CD4-positive, alpha-beta memory T cell (primary cell): ENCODE results near the gene MEPCE. TPM values are rescaled to one million over a fixed set of nuclear protein-coding genes. Genes with fewer than 3 reads are reported as not detected.
"Not testable (repeated sequence)": the region's sequence is repeated elsewhere in the genome, so short reads cannot be mapped to it uniquely, and the experiment has no call there.

Source experiments
- CTCF ChIA-PET: fragments of 350-600 bp; sonication (Branson Sonifier 250); formaldehyde crosslinking; loops from one replicate; lab custom pipeline; 2021; ENCODE audit warnings: inconsistent platforms; ENCODE audit not compliant: partially characterized antibody; lab: Charles Lee
- POLR2A ChIA-PET: fragments of 350-600 bp; sonication (Branson Sonifier 250); formaldehyde crosslinking; loops from one replicate; lab custom pipeline; 2021; ENCODE audit not compliant: partially characterized antibody; lab: Charles Lee
- DNase-seq, 5 donors: peaks; one replicate each; pipeline versions ENCODE4 v3.0.0 to v3.0.0-alpha.2; 2020 to 2022; ENCODE audit warnings: mixed read lengths in 1 of 5
- H3K27ac ChIP-seq: one replicate; pipeline ENCODE4 v1.7.0; 2013; ENCODE audit warnings: low read depth, low read length
- H3K27me3 ChIP-seq: 2 replicates; pipeline ENCODE4 v1.7.0; 2013; ENCODE audit warnings: mild to moderate bottlenecking, low read length, moderate library complexity; ENCODE audit not compliant: insufficient read depth
- H3K36me3 ChIP-seq: 2 replicates; pipeline ENCODE4 v1.7.0; 2013; ENCODE audit warnings: mild to moderate bottlenecking, low read length, moderate library complexity; ENCODE audit not compliant: insufficient read depth
- H3K4me1 ChIP-seq: 2 replicates; pipeline ENCODE4 v1.7.0; 2013; ENCODE audit warnings: mild to moderate bottlenecking, low read length, moderate library complexity; ENCODE audit not compliant: insufficient read depth
- H3K4me3 ChIP-seq, 2 donors: one replicate each; pipeline ENCODE4 v1.7.0; 2013; ENCODE audit warnings: low read length in 2 of 2, mild to moderate bottlenecking in 1 of 2
- H3K9me3 ChIP-seq, 2 donors: one replicate each; pipeline ENCODE4 v1.7.0; 2013; ENCODE audit warnings: low read length in 2 of 2, control low read depth in 1 of 2; ENCODE audit not compliant: control insufficient read depth in 1 of 2
- H3K27ac Mint-ChIP-seq, 7 donors: one replicate each; pipeline ENCODE4 v1.8.0; 2020 to 2021; ENCODE audit warnings: mixed read lengths in 7 of 7, mild to moderate bottlenecking in 6 of 7, inconsistent platforms in 3 of 7, moderate library complexity in 3 of 7
- H3K27me3 Mint-ChIP-seq, 2 donors: one replicate each; pipeline ENCODE4 v1.8.0; 2020 to 2021; ENCODE audit warnings: mixed read lengths in 2 of 2
- H3K36me3 Mint-ChIP-seq, 2 donors: one replicate each; pipeline ENCODE4 v1.8.0; 2020 to 2021; ENCODE audit warnings: mixed read lengths in 2 of 2, inconsistent platforms in 1 of 2, mild to moderate bottlenecking in 1 of 2
- H3K4me1 Mint-ChIP-seq, 4 donors: one replicate each; pipeline ENCODE4 v1.8.0; 2020 to 2021; ENCODE audit warnings: mixed read lengths in 4 of 4, mild to moderate bottlenecking in 1 of 4
- H3K4me3 Mint-ChIP-seq, 8 donors: one replicate each; pipeline ENCODE4 v1.8.0; 2020 to 2021; ENCODE audit warnings: mixed read lengths in 8 of 8, mild to moderate bottlenecking in 7 of 8, moderate library complexity in 6 of 8, inconsistent platforms in 3 of 8
- H3K9me3 Mint-ChIP-seq, 8 donors: one replicate each; pipeline ENCODE4 v1.8.0; 2020 to 2021; ENCODE audit warnings: mixed read lengths in 8 of 8, mild to moderate bottlenecking in 5 of 8, inconsistent platforms in 3 of 8, moderate library complexity in 1 of 8
- intact Hi-C: fragments of 100-400 bp; cut with micrococcal nuclease; formaldehyde crosslinking; loops from one replicate; pipeline ENCODE4 v1.15.1; 2023
- polyA plus RNA-seq, 2 donors: library from polyadenylated mRNA; unstranded; fragments of 300-500 nt; fragmentation: Illumina TruSeq; gene quantifications; one replicate each; pipeline ENCODE4 v1.2.3, GENCODE V29; 2021
- total RNA-seq, 2 experiments: library from RNA; stranded (reverse); gene quantifications; one replicate each; pipeline ENCODE4 v1.2.3, GENCODE V29; 2021

Gene MEPCE
- total and polyA plus RNA-seq, 4 experiments from 2014 or later = 7.9 to 58.8 (median 34.6) TPM

DNA sequence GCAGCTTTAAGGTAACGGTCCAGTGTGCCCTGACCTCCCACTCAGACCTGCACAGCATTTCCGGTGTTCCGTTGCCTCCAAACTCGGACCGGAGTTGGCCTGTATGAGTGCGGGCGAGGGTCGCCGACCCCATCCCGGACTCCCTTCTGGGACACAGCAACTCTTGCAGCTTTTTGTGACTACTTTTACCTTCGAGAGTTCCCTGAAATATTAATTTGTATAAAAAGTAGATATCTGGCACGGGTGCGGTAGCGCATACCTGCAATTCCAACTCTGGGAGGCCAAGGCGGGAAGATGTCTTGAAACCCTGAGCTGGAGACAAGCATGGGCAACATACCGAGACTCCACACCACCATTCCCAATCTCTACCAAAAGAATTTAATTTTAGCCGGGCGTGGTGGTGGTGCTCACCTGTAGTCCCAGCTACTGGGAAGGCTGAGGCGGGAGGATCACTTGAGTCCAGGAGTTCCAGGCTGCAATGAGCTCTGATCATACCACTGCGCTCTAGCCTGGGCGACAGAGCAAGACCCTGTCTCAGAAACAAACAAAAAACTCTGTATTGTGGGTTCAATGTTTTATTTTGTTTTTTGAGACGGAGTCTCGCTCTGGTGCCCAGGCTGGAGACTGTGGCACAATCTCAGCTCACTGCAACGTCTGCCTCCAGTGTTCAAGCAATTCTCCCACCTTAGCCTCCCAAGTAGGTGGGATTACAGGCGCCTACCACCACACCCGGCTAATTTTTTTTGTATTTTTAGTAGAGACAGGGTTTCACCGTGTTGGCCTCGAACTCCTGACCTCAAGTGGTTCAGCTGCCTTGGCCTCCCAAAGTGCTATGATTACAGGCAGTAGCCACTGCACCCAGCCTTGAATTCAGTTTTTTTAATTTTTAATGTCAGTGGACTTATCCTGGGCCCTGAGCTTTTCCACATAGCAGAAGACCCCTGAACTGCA is 7.8 kb downstream of the MEPCE start:
- Mint-ChIP-seq H3K4me3 (peak overlapping the region in 6 of 8 donors; percentile 3 to 96 (median 92)), H3K9me3 (peaks cover 0 to 1% (median 0%) of the 10 kb centered on the region in 8 donors), H3K27me3 (no peaks in the 10 kb centered on the region), H3K4me1 (peaks cover 16 to 37% (median 26%) of the 10 kb centered on the region in 4 donors), H3K27ac (peak overlapping the region in 4 of 7 donors; percentile 47 to 99 (median 97)), H3K36me3 (peaks cover 12 to 34% of the 10 kb centered on the region in 2 donors)
- Histone ChIP-seq H3K9me3 (no peaks in the 10 kb centered on the region), H3K27ac (no peak overlapping the region), H3K4me1 (peaks cover 32% of the 10 kb centered on the region), H3K27me3 (no peaks in the 10 kb centered on the region), H3K36me3 (peaks cover 20% of the 10 kb centered on the region), H3K4me3 (peak overlapping the region in 1 of 2 donors; percentile 95)
- CTCF ChIA-PET = interaction anchor here (0.7 to 1.2 kb wide), 8 partner anchors 13 to 268 kb away, joined by 3 to 5 read pairs (median 3); partner anchors contain the start of gene POP7
- POLR2A ChIA-PET = interaction anchor here (0.7 to 7.0 kb wide), 21 partner anchors 7 to 415 kb away, joined by 3 to 74 read pairs (median 7); partner anchors contain the start of genes FBXO24, GNB2, LRCH4 and MEPCE
- DNase-seq = no peak
- intact Hi-C loops = loop anchor here (2.0 kb wide), 1 partner anchor 13 kb away; no protein-coding TSS in a partner anchor

DNA sequence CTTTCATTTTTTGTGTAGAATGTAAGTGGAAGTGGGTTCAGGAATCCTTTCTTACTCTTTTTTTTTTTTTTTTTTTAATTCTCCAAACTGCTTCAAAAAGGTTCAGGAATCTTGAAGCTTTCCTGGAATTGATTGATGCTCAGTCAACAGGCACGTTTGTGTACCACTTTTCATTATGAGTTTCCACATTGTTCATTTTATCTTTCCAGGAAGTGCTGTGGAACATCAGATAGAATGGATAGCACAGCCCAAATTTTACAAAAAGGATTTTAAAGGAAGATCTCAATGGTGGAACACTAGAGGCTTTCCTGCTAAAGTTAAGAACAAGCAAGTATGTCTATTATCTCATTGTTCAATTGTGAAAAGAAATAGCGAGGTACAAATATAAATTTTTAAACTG is 8.5 kb downstream of the MEPCE start:
- ChIA-PET POLR2A (interaction anchor here (1.3 to 7.0 kb wide), 4 partner anchors 9 to 146 kb away, joined by 4 to 74 read pairs (median 34); partner anchors contain the start of genes FBXO24, LRCH4, MEPCE and ZCWPW1), CTCF (interaction anchor here (0.7 to 1.2 kb wide), 4 partner anchors 15 to 206 kb away, joined by 3 to 5 read pairs (median 3); no protein-coding TSS in a partner anchor)
- Mint-ChIP-seq H3K4me3 (peak overlapping the region in 2 of 8 donors; percentile 6 to 26), H3K27me3 (no peaks in the 10 kb centered on the region), H3K36me3 (peaks cover 12 to 27% of the 10 kb centered on the region in 2 donors), H3K4me1 (peaks cover 15 to 30% (median 22%) of the 10 kb centered on the region in 4 donors), H3K27ac (peak overlapping the region in 3 of 7 donors; percentile 48 to 82 (median 64)), H3K9me3 (peaks cover 0 to 1% (median 0%) of the 10 kb centered on the region in 8 donors)
- Histone ChIP-seq H3K27me3 (no peaks in the 10 kb centered on the region), H3K27ac (no peak overlapping the region), H3K9me3 (no peaks in the 10 kb centered on the region), H3K4me3 (no peak overlapping the region), H3K4me1 (peaks cover 27% of the 10 kb centered on the region), H3K36me3 (peaks cover 17% of the 10 kb centered on the region)
- DNase-seq = no peak
- intact Hi-C loops = no loop called here

DNA sequence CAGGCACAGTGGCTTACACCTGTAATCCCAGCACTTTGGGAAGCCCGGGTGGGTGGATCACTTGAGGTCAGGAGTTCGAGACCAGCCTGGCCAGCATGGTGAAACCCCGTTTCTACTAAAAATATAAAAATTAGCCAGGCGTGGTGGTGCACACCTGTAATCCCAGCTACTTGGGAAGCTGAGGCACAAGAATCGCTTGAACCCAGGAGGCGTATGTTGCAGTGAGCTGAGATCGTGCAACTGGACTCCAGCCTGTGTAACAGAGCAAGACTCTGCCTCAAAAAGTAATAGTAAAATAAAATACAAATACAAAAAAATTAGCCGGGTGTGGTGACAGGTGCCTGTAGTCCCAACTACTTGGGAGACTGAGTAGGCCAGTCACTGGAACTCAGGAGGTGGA is 9.1 kb downstream of the MEPCE start:
- H3K27ac ChIP-seq, intact Hi-C loops, H3K4me3 Mint-ChIP-seq, CTCF ChIA-PET, H3K4me3 ChIP-seq, H3K27me3 ChIP-seq, H3K27ac Mint-ChIP-seq, H3K27me3 Mint-ChIP-seq, H3K9me3 Mint-ChIP-seq, DNase-seq, H3K9me3 ChIP-seq: not testable (repeated sequence)
- peaks cover 12 to 28% (median 18%) of the 10 kb centered on the region in 4 donors for H3K4me1 Mint-ChIP-seq
- peaks cover 23% of the 10 kb centered on the region for H3K4me1 ChIP-seq
- peaks cover 13% of the 10 kb centered on the region for H3K36me3 ChIP-seq
- H3K36me3 Mint-ChIP-seq = peaks cover 10 to 21% of the 10 kb centered on the region in 2 donors
- POLR2A ChIA-PET = interaction anchor here (1.3 to 7.0 kb wide), 3 partner anchors 10 to 146 kb away, joined by 4 to 74 read pairs (median 60); partner anchors contain the start of genes FBXO24, LRCH4, MEPCE and ZCWPW1

DNA sequence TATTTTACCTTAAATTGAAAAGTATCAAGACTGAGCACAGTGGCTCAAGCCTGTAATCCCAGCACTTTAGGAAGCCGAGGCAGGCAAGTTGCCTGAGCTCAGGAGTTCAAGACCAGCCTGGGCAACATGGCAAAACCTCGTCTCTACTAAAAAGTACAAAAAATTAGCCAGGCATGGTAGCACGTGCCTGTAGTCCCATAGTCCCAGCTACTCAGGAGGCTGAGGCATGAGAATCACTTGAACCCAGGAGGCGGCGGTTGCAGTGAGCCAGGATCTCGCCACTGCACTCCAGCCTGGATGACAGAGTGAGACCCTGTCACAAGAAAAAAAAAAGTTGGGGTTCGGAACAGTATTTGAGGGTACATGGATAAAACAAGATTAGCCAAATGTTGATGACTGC is 9.6 kb downstream of the MEPCE start:
- peaks cover 5 to 16% of the 10 kb centered on the region in 2 donors for H3K36me3 Mint-ChIP-seq
- intact Hi-C loops, CTCF ChIA-PET, H3K36me3 ChIP-seq, H3K4me3 Mint-ChIP-seq, H3K27ac ChIP-seq, H3K9me3 ChIP-seq, H3K9me3 Mint-ChIP-seq, H3K27me3 Mint-ChIP-seq, H3K4me3 ChIP-seq, DNase-seq, H3K27me3 ChIP-seq: not testable (repeated sequence)
- peaks cover 9 to 24% (median 14%) of the 10 kb centered on the region in 4 donors for H3K4me1 Mint-ChIP-seq
- H3K27ac Mint-ChIP-seq = peak overlapping the region in 1 of 7 donors; percentile 27
- peaks cover 19% of the 10 kb centered on the region for H3K4me1 ChIP-seq
- POLR2A ChIA-PET = interaction anchor here (1.3 to 7.0 kb wide), 3 partner anchors 10 to 145 kb away, joined by 4 to 74 read pairs (median 60); partner anchors contain the start of genes FBXO24, LRCH4, MEPCE and ZCWPW1

DNA sequence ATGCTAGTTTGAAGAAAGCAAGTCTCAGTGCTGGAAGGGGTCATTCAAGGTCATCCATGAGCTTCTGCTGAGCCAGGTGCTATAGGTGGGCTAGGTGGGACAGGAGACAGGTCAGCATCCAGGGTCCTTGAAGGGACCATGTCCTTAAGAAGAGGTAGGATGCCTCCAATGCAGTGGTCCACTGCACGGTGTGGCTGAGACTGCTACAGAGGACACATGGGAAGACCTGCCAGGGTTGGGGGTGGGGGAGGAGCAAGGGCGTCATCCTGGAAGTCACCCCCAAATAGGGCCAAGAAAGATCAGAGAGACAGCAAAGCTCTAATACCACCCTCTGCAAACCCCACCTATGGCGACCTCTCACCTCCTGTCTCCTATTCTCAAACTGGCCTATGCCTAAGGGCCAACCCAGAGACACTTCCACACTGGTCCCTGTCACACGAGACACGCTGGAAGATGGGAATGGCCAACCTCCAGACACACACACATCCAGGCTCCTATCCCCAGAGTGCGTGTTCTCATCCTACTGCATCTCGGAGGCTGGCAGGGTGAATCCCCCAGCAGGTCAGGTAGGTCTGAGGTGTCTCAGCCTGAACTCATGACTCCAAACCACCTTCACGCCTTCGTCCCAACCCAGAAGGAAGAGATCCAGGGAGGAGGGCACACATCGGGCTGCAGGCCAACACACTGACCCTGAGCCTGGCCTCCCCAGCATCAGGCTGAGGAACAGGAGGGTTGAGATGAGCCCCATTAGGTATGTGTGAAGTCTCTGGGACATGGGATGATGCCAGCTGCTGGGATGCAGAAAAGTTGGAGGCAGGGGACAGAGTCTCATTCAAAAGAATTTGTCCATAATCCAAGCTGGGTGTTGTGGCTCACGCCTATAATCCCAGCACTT is 12.3 kb downstream of the MEPCE start:
- CTCF ChIA-PET = interaction anchor here (0.7 to 1.5 kb wide), 2 partner anchors 10 to 13 kb away, joined by 3 to 4 read pairs; no protein-coding TSS in a partner anchor
- Histone ChIP-seq H3K27ac (no peak overlapping the region), H3K9me3 (no peaks in the 10 kb centered on the region), H3K36me3 (no peaks in the 10 kb centered on the region), H3K4me3 (no peak overlapping the region), H3K4me1 (peaks cover 16% of the 10 kb centered on the region), H3K27me3 (no peaks in the 10 kb centered on the region)
- Mint-ChIP-seq H3K36me3 (no peaks in the 10 kb centered on the region), H3K9me3 (no peaks in the 10 kb centered on the region), H3K4me1 (peaks cover 1 to 20% (median 5%) of the 10 kb centered on the region in 4 donors), H3K27ac (peak overlapping the region in 1 of 7 donors; percentile 5), H3K4me3 (no peak overlapping the region), H3K27me3 (no peaks in the 10 kb centered on the region)
- no peak for DNase-seq
- intact Hi-C loops = no loop called here
- POLR2A ChIA-PET = interaction anchor here (0.6 to 5.1 kb wide), 2 partner anchors 13 to 72 kb away, joined by 3 to 26 read pairs; partner anchors contain the start of genes MEPCE and ZCWPW1

DNA sequence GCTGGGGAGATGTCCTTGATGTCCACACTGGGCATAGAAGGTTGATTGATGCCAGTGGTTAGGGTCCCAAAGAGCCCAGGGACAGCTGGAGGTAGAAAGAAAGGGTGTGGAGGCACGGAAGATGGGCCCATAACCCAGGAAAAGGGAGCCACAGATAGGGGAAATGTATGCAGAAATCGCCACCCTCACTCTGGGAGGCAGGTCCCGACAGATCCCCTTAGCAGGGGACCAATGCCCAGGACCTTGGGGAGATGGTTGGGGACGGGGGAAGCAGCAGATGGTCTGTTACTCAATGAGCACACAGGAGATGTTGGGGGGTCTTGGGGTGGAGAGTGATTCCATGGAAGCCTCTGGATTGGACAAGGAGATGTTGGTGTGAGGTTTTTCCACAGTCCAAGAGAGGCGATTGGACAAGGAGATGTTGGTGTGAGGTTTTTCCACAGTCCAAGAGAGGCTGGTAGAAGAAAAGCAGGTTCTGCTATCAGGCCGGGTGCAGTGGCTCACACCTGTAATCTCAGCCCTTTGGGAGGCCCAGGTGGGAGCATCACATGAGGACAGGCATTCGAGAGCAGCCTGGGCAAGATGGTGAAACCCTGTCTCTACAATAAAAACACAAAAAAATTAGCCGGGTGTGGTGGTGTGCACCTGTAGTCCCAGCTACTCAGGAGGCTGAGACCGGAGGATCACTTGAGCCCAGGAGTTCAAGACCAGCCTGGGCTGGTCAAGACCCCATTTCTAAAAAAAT is 13.6 kb downstream of the MEPCE start:
- Histone ChIP-seq H3K4me1 (peaks cover 13% of the 10 kb centered on the region), H3K9me3 (no peaks in the 10 kb centered on the region), H3K27ac (no peak overlapping the region), H3K36me3 (no peaks in the 10 kb centered on the region), H3K27me3 (no peaks in the 10 kb centered on the region), H3K4me3 (no peak overlapping the region)
- peak overlapping the region in 3 of 7 donors; percentile 5 to 69 (median 65) for H3K27ac Mint-ChIP-seq
- ChIA-PET CTCF (interaction anchor here (1.2 to 1.5 kb wide), 3 partner anchors 8 to 36 kb away, joined by 3 to 4 read pairs (median 4); no protein-coding TSS in a partner anchor), POLR2A (interaction anchor here (1.4 to 5.1 kb wide), 2 partner anchors 12 to 14 kb away, joined by 5 to 26 read pairs; partner anchors contain the start of genes MEPCE and ZCWPW1)
- peaks cover 1 to 16% (median 5%) of the 10 kb centered on the region in 4 donors for H3K4me1 Mint-ChIP-seq
- H3K4me3 Mint-ChIP-seq = peak overlapping the region in 1 of 8 donors; percentile 45
- intact Hi-C loops = no loop called here
- no peak for DNase-seq
- no peaks in the 10 kb centered on the region for H3K27me3 Mint-ChIP-seq
- H3K36me3 Mint-ChIP-seq = no peaks in the 10 kb centered on the region
- no peaks in the 10 kb centered on the region for H3K9me3 Mint-ChIP-seq
